Urinary bladder (tissue), 4 donors: ENCODE data around the gene DENND1A. TPM values are rescaled to one million over a fixed set of nuclear protein-coding genes. Genes with fewer than 3 reads are reported as not detected.

ENCODE experiments used
- DNase-seq: peaks from one replicate; pipeline ENCODE4 v3.0.0-alpha.2; 2015; ENCODE audit errors: extremely low spot score
- H3K27ac ChIP-seq: one replicate; pipeline ENCODE4 v1.5.1; 2013; ENCODE audit warnings: low read depth, mild to moderate bottlenecking, moderate library complexity
- H3K36me3 ChIP-seq: one replicate; pipeline ENCODE4 v1.6.1; 2013; ENCODE audit warnings: mild to moderate bottlenecking, moderate library complexity; ENCODE audit not compliant: insufficient read depth
- H3K4me1 ChIP-seq: one replicate; pipeline ENCODE4 v1.6.1; 2013; ENCODE audit warnings: mild to moderate bottlenecking, moderate library complexity; ENCODE audit not compliant: insufficient read depth
- H3K4me3 ChIP-seq: one replicate; pipeline ENCODE4 v1.5.1; 2013; ENCODE audit warnings: low read depth, low read length
- WGBS: extraction: QIAGEN DNeasy Blood & Tissue Kit; methylation state at CpG from one replicate; pipeline ENCODE4 v1.1.7; 2013; 5-methylcytosine and 5-hydroxymethylcytosine counted together
- polyA plus RNA-seq: library from polyadenylated mRNA; stranded (reverse); fragments of 200-250 nt; gene quantifications from one replicate; pipeline ENCODE4 v1.2.3, GENCODE V29; 2013
- total RNA-seq: library from RNA; depleted of rRNA; stranded (reverse); fragments of >200 nt; gene quantifications from one replicate; pipeline ENCODE4 v1.2.3, GENCODE V29; 2014
- donor health status: healthy with polysubstance abuse.
- donor health status: healthy.

Gene DENND1A
- total and polyA plus RNA-seq, 2 donors, result 14.8 to 20.2 TPM

DNA sequence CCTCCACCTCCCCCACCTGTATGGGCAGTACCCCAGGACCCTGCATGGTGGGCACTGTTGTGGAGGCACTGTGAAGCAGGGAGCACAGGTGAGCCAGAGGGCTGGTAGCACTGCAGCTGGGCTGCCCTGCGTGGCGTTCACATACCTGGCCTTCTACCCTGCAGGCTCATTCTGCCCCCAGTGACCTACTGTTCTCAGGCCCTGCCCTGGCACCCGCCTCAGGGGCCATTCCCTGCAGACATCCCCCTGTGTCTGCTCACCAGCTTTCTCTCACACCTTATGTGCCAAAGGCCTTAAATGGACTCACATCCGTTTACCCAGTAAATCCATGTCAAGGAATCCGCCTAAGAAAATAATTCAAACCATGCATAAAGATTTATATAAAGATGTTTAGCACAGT, 377.4 kb downstream of the DENND1A start:
- no peaks in the 10 kb centered on the region for H3K4me1 ChIP-seq
- no peak overlapping the region for H3K27ac ChIP-seq
- DNase-seq, result no peak
- no peak overlapping the region for H3K4me3 ChIP-seq
- H3K36me3 ChIP-seq, result no peaks in the 10 kb centered on the region
- 98% methylated on average over 5 of the region's 5 CpGs for WGBS

DNA sequence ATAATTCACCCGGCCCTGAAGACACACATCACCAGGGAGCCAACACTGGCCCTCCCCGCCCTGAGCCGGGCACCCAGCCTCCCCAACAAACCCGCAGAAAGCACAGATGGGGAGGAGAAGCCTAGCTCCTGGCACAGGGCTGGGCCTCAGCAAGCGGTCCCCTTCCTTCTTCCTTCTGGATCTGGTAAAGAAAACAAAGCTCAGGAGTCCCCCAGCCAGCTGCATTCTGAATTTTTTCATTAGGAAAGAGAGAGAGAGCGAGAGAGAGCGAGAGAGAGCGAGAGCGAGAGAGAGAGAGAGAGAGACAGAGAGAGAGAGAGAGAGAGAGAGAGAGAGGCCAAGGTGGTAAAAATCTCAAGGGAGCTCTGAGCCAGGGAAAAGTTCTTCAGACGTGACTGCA, 378.2 kb downstream of the DENND1A start:
- no peaks in the 10 kb centered on the region for H3K4me1 ChIP-seq
- no peak for DNase-seq
- WGBS, result 93% methylated on average over 10 of the region's 10 CpGs

DNA sequence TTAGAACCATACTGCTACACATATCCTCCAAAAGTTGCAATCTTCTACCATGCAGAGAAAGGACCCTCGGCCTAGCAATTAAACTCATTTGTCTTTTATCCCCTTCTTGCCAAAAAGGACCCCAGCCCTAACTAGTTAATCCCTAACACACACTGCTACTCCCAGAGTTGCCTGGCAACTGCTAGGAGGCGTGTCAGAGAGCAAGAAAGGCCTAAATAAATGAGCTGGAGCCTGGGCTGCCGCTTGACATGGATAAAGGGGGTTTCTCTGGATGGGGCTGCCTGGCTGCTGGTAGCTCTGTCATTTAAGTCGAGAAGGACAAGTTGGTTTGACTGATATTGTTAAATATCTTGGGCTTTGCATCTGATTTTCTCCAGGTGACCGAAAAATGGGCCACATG, 379.1 kb downstream of the DENND1A start:
- no peaks in the 10 kb centered on the region for H3K36me3 ChIP-seq
- H3K4me1 ChIP-seq, result no peaks in the 10 kb centered on the region
- H3K4me3 ChIP-seq, result no peak overlapping the region
- DNase-seq, result no peak
- no peak overlapping the region for H3K27ac ChIP-seq
- WGBS, result 84% methylated on average over 5 of the region's 5 CpGs

More for the DNA sequence above, 378.2 kb downstream of the DENND1A start:
- no peaks in the 10 kb centered on the region for H3K36me3 ChIP-seq
- H3K27ac ChIP-seq, result no peak overlapping the region
- H3K4me3 ChIP-seq, result no peak overlapping the region

DNA sequence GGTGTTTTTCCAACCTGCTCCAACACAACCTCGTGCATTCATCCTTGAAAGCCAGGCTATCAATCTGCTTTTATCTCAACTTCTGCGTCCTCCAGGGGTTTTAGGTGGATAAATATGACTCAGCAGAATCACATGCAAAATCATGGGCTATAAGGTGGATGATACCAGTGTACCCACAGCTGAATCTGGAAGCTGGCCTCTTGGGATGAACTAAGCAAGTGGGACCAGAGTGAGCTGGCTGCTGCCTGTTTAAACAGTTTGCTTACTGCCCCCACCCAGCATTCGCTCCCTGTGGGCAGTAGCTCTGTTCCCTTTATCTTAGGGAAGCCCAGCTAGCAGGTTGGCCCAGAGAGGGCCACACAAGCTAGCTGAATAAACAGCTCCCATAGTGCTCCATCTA, 379.9 kb downstream of the DENND1A start:
- Histone ChIP-seq H3K27ac (no peak overlapping the region), H3K4me3 (no peak overlapping the region), H3K36me3 (no peaks in the 10 kb centered on the region), H3K4me1 (no peaks in the 10 kb centered on the region)
- 92% methylated on average over 3 of the region's 3 CpGs for whole genome bisulfite sequencing
- no peak for DNase-seq

DNA sequence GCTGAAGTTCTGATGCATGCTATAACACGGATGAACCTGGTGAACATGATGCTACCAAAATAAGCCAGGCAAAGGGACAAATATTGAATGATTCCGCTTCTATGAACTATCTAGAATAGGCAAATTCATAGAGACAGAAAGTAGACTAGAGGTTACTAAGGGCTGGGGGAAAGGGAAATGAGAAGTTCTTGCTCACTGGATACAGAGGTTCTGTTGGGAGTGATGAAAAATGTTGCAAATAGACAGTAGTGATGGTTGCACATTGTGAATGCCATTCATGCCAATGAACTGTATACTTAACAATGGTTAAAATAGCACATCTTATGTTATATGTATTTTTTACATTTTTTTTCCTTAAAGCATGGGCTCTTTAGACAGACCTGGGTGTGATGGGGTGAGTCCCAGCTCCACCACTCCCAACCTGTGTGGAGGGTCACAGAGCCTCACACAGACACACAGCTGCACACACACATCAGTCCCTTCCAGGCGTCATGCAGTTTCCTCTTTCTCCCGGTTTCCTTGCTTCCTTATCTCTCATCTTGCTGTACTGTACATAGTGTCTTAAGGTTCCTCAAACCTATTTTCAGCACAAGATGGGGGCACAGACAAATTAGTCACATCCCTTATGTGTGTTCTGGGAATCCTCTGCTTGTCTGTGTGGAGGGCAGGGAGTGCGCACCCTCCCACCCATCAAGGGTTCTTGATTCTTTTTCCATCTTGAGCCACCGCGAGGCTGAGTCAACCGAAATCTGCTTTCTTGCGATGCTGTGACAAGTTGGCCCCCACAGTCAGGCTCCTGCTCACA, 381.0 kb downstream of the DENND1A start:
- H3K4me3 ChIP-seq, result no peak overlapping the region
- 83% methylated on average over 9 of the region's 9 CpGs for WGBS
- no peaks in the 10 kb centered on the region for H3K4me1 ChIP-seq
- H3K27ac ChIP-seq, result no peak overlapping the region
- DNase-seq, result no peak
- no peaks in the 10 kb centered on the region for H3K36me3 ChIP-seq

DNA sequence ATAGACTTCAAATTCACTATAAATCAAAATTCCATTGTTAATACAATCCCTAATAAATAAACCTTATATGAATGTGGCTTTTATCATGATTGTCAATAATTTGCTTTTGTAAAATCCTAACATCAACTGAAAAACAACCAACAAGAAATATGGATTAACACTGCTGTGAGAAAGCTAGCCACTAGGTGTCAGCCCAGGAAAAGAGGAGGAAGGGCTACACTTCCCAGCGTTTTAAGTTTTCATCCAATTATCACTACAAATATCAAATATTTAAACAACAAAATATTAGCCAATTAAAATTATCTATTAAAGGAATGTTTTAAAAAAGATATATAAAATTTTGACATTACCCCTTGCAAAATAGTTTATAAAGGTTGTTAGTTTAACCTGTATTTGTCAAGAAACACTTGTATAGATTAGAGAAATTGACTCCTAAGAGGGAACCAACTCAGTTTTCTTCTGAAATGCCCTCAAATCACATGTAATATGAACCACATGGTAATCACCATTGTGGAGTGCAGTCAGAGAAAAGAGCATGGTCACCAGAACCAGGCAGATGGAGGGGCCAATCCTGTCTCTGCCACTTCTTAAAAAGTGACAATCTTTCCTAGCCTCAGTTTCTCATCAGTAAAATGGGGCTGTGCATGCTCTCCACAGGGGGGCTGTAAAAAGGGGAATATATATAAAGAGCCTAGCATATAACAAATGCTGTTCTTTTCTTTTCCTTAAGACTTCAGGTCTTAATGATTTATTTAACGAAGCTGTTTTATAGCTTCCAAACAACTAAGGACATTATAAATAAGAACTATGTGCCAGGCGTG, 385.7 kb downstream of the DENND1A start:
- Histone ChIP-seq H3K36me3 (no peaks in the 10 kb centered on the region), H3K4me3 (no peak overlapping the region), H3K4me1 (no peaks in the 10 kb centered on the region), H3K27ac (no peak overlapping the region)
- WGBS, result 63% methylated on average over 3 of the region's 3 CpGs
- no peak for DNase-seq

DNA sequence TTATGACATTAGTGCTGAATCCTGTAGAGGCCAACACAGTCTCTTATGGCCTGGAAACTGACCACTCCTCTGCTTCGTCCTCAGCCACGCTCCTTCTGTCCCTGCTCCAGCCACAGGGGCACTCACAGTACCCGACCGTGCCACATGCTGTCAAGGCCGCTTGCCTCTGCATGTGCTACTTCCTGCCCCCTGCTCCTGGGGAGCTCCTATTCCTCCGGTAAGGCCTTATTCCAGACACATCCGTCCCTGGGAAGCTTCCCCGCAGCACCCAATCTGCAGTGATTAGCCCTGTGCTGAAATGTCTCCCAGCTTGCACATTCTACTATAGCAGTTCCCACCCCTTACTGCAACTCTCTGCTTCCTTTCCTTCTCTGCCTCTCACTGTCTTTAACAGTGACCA, 386.4 kb downstream of the DENND1A start:
- H3K27ac ChIP-seq, result no peak overlapping the region
- no peaks in the 10 kb centered on the region for H3K4me1 ChIP-seq
- H3K4me3 ChIP-seq, result no peak overlapping the region
- WGBS, result 85% methylated on average over 8 of the region's 8 CpGs
- H3K36me3 ChIP-seq, result no peaks in the 10 kb centered on the region
- no peak for DNase-seq

DNA sequence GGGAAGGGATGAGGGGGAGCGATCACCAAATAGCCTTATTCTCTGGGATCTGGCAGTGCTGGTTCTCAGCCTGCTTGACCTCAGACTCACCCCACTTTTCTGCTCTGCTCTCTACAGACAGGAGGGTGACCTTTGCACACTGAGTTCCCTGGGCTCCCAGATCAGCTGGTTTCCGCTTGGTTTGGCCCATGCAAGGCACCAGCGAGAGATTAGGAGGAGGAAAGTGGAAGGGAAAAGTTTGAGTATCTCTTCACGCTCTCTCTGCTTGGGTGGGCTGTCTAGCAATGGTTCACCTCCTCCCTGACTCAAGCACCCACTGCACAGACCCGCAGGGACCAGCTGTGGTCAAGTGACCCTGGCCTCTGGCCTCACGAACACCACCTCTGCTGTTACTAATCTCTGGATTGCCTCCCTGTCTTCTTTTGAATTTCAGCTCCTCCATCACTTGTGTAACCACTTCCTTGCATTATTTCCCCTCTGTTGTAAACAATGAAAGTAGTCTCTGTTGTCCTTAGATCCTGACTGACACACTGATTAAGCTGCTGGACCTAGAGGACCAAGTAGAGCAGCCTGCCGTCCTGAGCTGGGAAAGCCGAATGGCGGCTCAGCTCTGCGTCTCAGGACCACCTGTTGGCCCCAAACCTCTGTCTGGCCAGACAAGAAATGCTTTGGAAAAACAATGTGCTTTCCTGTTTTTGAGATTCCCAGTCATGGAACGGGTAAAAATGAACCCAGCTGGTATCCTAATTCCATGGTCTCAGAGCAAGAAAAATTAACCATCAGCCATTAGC, 387.3 kb downstream of the DENND1A start:
- WGBS, result 82% methylated on average over 11 of the region's 11 CpGs
- no peak for DNase-seq
- no peak overlapping the region for H3K27ac ChIP-seq

DNA sequence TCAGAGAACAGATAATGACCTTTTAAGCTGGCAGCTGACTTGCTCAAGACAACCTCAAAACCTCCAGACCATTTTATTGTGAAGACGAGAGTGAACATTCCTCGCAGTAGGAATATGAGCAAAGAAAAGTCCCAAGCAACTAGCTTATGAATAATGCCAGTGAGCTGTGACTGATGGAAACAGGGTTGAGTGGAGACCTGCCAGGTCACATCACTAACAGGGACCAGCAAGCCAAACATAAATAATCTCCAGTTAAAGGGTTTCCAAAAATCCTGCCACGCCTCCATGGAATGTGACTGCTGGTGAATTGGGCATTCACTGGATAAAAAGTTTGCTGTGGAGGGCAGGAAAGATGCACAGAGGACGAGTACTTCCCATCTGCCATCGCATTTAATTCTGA, 388.5 kb downstream of the DENND1A start:
- 44% methylated on average over 5 of the region's 5 CpGs for WGBS
- no peaks in the 10 kb centered on the region for H3K4me1 ChIP-seq
- no peak overlapping the region for H3K4me3 ChIP-seq
- DNase-seq, result no peak
- no peak overlapping the region for H3K27ac ChIP-seq
- no peaks in the 10 kb centered on the region for H3K36me3 ChIP-seq

More for the DNA sequence above, 387.3 kb downstream of the DENND1A start:
- Histone ChIP-seq H3K36me3 (no peaks in the 10 kb centered on the region), H3K4me3 (no peak overlapping the region), H3K4me1 (no peaks in the 10 kb centered on the region)

DNA sequence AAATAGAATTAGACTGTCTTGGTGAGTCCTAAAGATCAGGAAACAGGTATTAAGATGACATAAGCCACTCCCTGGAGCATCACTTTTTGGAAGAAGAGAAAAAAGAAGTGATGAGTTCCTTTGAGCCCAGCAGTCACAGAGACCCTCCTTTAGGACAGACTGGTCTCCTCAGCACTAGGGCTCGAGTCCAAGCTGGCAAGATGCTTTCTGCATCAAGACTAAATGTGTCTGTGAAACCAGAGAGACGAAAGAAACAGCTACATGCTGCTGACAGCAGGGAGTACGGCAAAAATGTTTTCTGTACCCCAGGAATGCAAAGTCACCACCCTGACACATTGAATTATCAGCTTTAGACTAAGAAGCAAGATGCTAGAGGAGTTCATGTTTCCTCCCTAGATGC, 389.5 kb downstream of the DENND1A start:
- 66% methylated on average over 3 of the region's 3 CpGs for WGBS
- Histone ChIP-seq H3K4me1 (no peaks in the 10 kb centered on the region), H3K4me3 (no peak overlapping the region), H3K27ac (no peak overlapping the region), H3K36me3 (no peaks in the 10 kb centered on the region)
- no peak for DNase-seq

DNA sequence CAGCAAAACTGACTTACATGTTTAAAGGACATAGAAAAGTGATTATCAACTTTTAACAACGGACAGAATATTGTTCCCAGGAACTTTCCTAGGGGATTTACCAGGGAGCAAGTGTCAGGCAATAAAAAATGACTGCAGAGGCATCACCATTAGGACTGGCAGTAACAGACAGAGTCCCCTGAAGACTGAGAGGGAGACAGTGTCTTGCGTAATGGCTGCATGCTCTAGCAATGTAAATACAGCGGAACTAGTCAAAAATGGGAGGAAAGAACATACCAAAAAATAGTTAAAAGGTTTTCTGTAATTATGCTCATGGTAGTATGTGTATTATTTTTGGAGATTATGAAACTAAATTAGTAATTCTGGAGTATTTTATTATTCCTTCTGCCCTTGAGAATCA, 392.1 kb downstream of the DENND1A start:
- H3K4me1 ChIP-seq, result no peaks in the 10 kb centered on the region
- no peak for DNase-seq
- no peak overlapping the region for H3K27ac ChIP-seq
- WGBS, result 78% methylated on average over 3 of the region's 3 CpGs
- no peak overlapping the region for H3K4me3 ChIP-seq
- no peaks in the 10 kb centered on the region for H3K36me3 ChIP-seq

DNA sequence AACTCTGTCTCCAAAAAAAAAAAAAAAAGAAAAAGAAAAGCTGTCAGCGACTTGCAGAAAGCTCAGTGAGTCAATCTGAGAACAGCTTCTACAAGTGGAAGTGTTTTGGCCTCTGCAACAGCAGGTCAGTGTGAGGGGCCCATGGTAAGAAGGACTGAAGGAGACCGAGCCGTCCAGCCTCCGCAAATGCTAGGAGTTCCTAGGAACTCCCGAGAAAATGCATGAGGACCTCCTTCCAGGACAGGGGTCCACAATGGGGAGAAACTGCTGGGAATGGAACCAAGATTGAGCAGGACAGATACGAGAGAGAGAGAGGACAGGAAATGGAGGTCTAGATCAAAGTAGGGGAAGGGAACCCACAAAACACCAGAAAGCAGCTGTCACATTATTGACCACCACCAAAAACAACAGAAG, 393.5 kb downstream of the DENND1A start:
- H3K36me3 ChIP-seq, result no peaks in the 10 kb centered on the region
- H3K4me3 ChIP-seq, result no peak overlapping the region
- H3K27ac ChIP-seq, result no peak overlapping the region
- DNase-seq, result no peak
- 94% methylated on average over 6 of the region's 6 CpGs for WGBS
- H3K4me1 ChIP-seq, result no peaks in the 10 kb centered on the region

DNA sequence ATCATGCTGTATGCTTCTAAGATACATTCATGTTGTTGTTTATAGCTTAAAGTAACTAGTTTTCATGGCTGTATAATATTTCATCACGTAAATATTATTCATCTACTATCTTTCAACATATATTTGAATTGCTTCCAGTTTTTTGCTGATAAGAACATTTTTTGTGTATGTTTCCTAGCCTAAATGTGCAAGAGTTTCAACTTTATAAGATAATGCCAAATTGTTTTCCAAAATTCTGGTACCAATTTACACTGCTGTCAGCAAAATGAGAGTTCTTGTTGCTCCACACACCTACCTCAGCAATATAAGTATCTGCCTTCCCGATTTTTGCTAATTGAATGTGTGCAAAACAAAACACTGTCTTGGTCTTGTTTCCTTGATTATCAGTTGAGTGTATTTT, 395.6 kb downstream of the DENND1A start:
- H3K4me1 ChIP-seq, result no peaks in the 10 kb centered on the region
- no peak for DNase-seq
- H3K36me3 ChIP-seq, result no peaks in the 10 kb centered on the region
- H3K27ac ChIP-seq, result no peak overlapping the region
- WGBS, result 98% methylated on average over 2 of the region's 2 CpGs
- no peak overlapping the region for H3K4me3 ChIP-seq
